ENCODE measurements around the gene VAPB. TPM values are rescaled to one million over a fixed set of nuclear protein-coding genes. Genes with fewer than 3 reads are reported as not detected.
"Not testable (repeated sequence)": the region's sequence is repeated elsewhere in the genome, so short reads cannot be mapped to it uniquely, and the experiment has no call there.

Gene VAPB
- total RNA-seq, 1 donor from 2014 or later, result 47.6 TPM

DNA sequence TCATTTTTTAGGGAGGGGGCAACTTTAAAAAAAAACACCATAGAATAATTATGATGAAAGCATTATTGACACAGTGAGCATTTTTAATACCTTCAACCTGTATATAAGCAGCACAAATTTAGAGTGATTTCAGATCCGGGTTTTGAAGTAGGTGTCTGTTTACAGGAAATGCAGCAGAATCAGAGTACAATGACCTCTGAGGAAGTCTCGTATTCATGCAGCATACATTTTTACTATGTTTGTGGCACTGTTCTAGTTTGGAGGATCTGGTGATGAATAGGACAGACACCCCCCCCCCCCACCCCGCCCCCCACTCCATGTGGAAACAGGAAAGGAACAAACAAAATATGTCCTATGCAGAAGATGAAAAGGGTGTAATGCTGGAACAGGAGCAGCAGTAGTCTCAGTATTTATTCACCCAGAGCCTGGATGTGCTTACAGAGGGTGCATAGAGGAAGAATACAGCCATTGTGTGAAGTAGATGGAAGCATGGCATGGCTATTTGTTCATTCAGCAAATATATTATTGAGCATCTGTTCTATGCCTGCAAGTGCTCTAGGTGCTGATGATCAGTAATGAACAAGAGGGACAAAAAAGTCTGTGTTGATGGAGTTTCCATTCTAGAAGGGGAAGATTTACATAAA lies 19.7 kb downstream of the VAPB start:
- Mint-ChIP-seq H3K36me3 (ENCODE audit: unreplicated experiment) (peaks cover 1% of the 10 kb centered on the region), H3K27me3 (ENCODE audit: unreplicated experiment) (no peaks in the 10 kb centered on the region), H3K9me3 (ENCODE audit: unreplicated experiment) (no peaks in the 10 kb centered on the region), H3K4me1 (ENCODE audit: unreplicated experiment) (peaks cover 9% of the 10 kb centered on the region), H3K4me3 (ENCODE audit: unreplicated experiment) (no peak overlapping the region), H3K27ac (ENCODE audit: unreplicated experiment) (no peak overlapping the region)
- no peak for DNase-seq (ENCODE audit: extremely low spot score, unreplicated experiment)
- TF ChIP-seq, protein P1, sequence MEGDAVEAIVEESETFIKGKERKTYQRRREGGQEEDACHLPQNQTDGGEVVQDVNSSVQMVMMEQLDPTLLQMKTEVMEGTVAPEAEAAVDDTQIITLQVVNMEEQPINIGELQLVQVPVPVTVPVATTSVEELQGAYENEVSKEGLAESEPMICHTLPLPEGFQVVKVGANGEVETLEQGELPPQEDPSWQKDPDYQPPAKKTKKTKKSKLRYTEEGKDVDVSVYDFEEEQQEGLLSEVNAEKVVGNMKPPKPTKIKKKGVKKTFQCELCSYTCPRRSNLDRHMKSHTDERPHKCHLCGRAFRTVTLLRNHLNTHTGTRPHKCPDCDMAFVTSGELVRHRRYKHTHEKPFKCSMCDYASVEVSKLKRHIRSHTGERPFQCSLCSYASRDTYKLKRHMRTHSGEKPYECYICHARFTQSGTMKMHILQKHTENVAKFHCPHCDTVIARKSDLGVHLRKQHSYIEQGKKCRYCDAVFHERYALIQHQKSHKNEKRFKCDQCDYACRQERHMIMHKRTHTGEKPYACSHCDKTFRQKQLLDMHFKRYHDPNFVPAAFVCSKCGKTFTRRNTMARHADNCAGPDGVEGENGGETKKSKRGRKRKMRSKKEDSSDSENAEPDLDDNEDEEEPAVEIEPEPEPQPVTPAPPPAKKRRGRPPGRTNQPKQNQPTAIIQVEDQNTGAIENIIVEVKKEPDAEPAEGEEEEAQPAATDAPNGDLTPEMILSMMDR (IDR thresholded peaks at IDR 0.05), result no peak

DNA sequence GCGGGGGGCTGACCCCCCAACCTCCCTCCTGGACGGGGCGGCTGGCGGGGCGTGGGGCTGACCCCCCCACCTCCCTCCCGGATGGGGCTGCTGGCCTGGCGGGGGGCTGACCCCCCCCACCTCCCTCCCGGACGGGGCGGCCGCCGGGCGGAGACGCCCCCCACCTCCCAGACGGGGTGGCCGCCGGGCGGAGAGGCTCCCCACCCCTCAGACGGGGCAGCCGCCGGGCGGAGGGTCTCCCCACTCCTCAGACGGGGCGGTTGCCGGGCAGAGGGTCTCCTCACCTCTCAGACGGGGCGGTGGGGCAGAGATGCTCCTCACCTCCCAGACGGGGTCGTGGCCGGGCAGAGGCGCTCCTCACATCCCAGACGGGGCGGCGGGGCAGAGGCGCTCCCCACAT lies 25.2 kb downstream of the VAPB start:
- not testable (repeated sequence) for H3K4me3 Mint-ChIP-seq (ENCODE audit: unreplicated experiment); H3K27me3 Mint-ChIP-seq (ENCODE audit: unreplicated experiment); DNase-seq (ENCODE audit: extremely low spot score, unreplicated experiment); H3K36me3 Mint-ChIP-seq (ENCODE audit: unreplicated experiment); H3K27ac Mint-ChIP-seq (ENCODE audit: unreplicated experiment); H3K9me3 Mint-ChIP-seq (ENCODE audit: unreplicated experiment)
- peaks cover 18% of the 10 kb centered on the region for H3K4me1 Mint-ChIP-seq (ENCODE audit: unreplicated experiment)

DNA sequence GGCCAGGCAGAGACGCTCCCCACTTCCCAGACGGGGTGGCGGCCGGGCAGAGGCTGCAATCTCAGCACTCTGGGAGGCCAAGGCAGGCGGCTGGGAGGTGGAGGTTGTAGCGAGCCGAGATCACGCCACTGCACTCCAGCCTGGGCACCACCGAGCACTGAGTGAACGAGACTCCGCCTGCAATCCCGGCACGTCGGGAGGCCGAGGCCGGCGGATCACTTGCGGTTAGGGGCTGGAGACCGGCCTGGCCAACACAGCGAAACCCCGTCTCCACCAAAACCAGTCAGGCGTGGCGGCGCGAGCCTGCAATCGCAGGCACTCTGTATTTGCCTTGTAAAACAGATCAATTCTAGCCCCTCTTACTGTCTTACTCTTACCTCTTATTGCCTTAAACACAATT lies 25.8 kb downstream of the VAPB start:
- H3K4me3 Mint-ChIP-seq (ENCODE audit: unreplicated experiment); H3K27me3 Mint-ChIP-seq (ENCODE audit: unreplicated experiment); H3K9me3 Mint-ChIP-seq (ENCODE audit: unreplicated experiment); DNase-seq (ENCODE audit: extremely low spot score, unreplicated experiment): not testable (repeated sequence)
- H3K36me3 Mint-ChIP-seq (ENCODE audit: unreplicated experiment), result peaks cover 15% of the 10 kb centered on the region
- H3K27ac Mint-ChIP-seq (ENCODE audit: unreplicated experiment), result peak overlapping the region; percentile 7
- H3K4me1 Mint-ChIP-seq (ENCODE audit: unreplicated experiment), result peaks cover 13% of the 10 kb centered on the region

DNA sequence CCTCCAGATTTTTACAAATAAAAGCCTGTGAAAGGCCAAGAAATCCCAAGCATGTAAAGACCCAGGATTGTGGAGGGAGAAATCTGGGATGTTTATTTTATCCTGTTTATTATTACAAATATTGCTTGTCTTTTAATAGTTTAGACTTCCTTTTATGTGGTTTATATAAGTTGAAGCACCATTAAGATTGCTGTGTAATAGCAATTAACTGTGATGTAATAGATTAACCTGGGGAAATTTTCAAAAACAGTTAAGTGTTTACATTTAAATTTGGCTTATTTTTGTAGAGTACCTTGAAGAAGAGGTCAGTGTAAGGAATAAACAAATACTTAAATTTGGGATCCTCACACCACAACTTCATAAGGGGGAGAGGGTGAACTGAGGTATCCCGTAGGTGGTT lies 27.0 kb downstream of the VAPB start:
- no peak for DNase-seq (ENCODE audit: extremely low spot score, unreplicated experiment)
- H3K27me3 Mint-ChIP-seq (ENCODE audit: unreplicated experiment), result no peaks in the 10 kb centered on the region
- H3K27ac Mint-ChIP-seq (ENCODE audit: unreplicated experiment), result peak overlapping the region; percentile 39
- TF ChIP-seq, protein P1 (IDR thresholded peaks at IDR 0.05), result no peak
- no peaks in the 10 kb centered on the region for H3K9me3 Mint-ChIP-seq (ENCODE audit: unreplicated experiment)
- H3K4me3 Mint-ChIP-seq (ENCODE audit: unreplicated experiment), result no peak overlapping the region
- H3K4me1 Mint-ChIP-seq (ENCODE audit: unreplicated experiment), result peaks cover 10% of the 10 kb centered on the region
- H3K36me3 Mint-ChIP-seq (ENCODE audit: unreplicated experiment), result peaks cover 24% of the 10 kb centered on the region

DNA sequence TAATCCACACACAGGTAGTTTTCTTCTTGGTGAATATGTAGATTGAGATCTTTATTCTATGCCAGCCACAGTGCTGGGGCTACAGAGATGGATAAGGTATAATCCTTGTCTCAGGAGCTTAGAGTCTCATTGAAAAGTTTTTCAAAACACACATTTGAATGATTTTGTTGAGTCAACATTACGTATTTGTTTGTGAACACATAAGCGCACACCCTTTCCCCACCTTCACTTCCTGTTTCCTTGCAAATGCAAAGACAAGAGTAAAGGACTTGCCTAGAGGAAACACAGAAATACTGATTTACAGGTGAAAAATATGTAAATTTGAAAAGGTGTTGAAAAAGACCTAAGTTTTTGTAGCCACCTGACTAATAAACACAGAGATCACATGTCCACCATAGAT lies 27.8 kb downstream of the VAPB start:
- no peak overlapping the region for H3K4me3 Mint-ChIP-seq (ENCODE audit: unreplicated experiment)
- DNase-seq (ENCODE audit: extremely low spot score, unreplicated experiment), result no peak
- H3K9me3 Mint-ChIP-seq (ENCODE audit: unreplicated experiment), result no peaks in the 10 kb centered on the region
- TF ChIP-seq, protein P1 (IDR thresholded peaks at IDR 0.05), result no peak
- peaks cover 14% of the 10 kb centered on the region for H3K4me1 Mint-ChIP-seq (ENCODE audit: unreplicated experiment)
- H3K36me3 Mint-ChIP-seq (ENCODE audit: unreplicated experiment), result peaks cover 24% of the 10 kb centered on the region
- no peaks in the 10 kb centered on the region for H3K27me3 Mint-ChIP-seq (ENCODE audit: unreplicated experiment)
- no peak overlapping the region for H3K27ac Mint-ChIP-seq (ENCODE audit: unreplicated experiment)

DNA sequence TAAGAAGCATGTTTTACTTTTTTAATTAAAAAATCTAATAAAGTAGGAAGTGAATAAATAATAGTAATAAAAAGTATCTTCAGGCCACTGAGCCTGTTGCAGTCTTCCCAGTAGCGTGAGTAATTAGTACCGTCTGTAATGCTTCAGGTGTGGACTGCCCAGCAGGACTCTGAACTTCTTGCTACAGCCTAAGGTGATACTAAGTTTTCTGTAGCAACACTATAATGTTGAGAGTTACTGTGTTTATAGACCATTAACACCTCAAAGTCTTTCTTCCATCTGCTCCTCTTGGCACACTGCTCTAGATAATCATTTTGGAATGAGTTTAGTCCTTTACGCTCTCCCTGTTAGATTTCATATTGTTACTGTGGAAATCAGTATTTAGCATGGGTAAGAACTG lies 28.4 kb downstream of the VAPB start:
- TF ChIP-seq, protein P1 (IDR thresholded peaks at IDR 0.05), result no peak
- peaks cover 17% of the 10 kb centered on the region for H3K4me1 Mint-ChIP-seq (ENCODE audit: unreplicated experiment)
- no peaks in the 10 kb centered on the region for H3K9me3 Mint-ChIP-seq (ENCODE audit: unreplicated experiment)
- no peaks in the 10 kb centered on the region for H3K27me3 Mint-ChIP-seq (ENCODE audit: unreplicated experiment)
- peaks cover 23% of the 10 kb centered on the region for H3K36me3 Mint-ChIP-seq (ENCODE audit: unreplicated experiment)
- H3K4me3 Mint-ChIP-seq (ENCODE audit: unreplicated experiment), result no peak overlapping the region
- DNase-seq (ENCODE audit: extremely low spot score, unreplicated experiment), result no peak
- no peak overlapping the region for H3K27ac Mint-ChIP-seq (ENCODE audit: unreplicated experiment)

Data from osteocyte (in vitro differentiated cells).